ENCODE measurements around the gene C19orf25. TPM values are rescaled to one million over a fixed set of nuclear protein-coding genes. Genes with fewer than 3 reads are reported as not detected.

C19orf25 gene
- total and polyA plus RNA-seq, 2 of the 13 experiments (the other 11 are each of a cell fraction or from before 2014, with no cell fraction given), result 14.2 to 32.4 TPM

DNA sequence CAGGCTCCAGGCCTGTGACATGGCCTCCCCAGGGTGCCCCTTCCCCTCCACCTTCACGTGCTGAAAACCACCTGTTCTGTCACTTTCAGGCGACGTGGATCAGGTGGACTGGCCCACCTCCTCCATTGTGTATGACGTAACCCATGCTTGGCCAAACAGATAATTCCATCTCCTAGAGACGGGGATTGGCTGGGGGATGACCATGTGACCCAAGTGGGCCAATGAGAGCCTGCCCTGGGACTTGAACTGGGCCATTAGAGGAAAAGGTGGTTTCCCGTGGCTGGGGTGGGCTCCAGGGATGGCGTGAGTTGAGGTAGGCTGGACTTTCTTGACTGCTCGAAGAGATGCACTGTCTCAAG is 37.4 kb upstream of the C19orf25 start (continued):
- TF ChIP-seq CREB1 (IDR thresholded peaks at IDR 0.05), result peak; percentile 65
- TF ChIP-seq CREB1 (CRISPR knock-in tag; IDR thresholded peaks at IDR 0.05), result no peak
- TF ChIP-seq RFXAP (CRISPR knock-in tag; IDR thresholded peaks at IDR 0.05; ENCODE audit: borderline replicate concordance), result no peak
- no peak for TF ChIP-seq HMG20A (CRISPR knock-in tag; IDR thresholded peaks at IDR 0.05; ENCODE audit: borderline replicate concordance)
- TF ChIP-seq TRIM24 (CRISPR knock-in tag; IDR thresholded peaks at IDR 0.05), result no peak
- TF ChIP-seq, protein P1, sequence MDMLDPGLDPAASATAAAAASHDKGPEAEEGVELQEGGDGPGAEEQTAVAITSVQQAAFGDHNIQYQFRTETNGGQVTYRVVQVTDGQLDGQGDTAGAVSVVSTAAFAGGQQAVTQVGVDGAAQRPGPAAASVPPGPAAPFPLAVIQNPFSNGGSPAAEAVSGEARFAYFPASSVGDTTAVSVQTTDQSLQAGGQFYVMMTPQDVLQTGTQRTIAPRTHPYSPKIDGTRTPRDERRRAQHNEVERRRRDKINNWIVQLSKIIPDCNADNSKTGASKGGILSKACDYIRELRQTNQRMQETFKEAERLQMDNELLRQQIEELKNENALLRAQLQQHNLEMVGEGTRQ (IDR thresholded peaks at IDR 0.05; ENCODE audit: low read depth, low read length), result peak; percentile 52; the same call in 1 of the 2 replicates
- TF ChIP-seq, protein P1 (CRISPR knock-in tag; IDR thresholded peaks at IDR 0.05; ENCODE audit: borderline replicate concordance), result peak; percentile 78; the same call in 1 of the 2 replicates
- TF ChIP-seq MYC (CRISPR knock-in tag; IDR thresholded peaks at IDR 0.05; ENCODE audit: borderline replicate concordance), result no peak

DNA sequence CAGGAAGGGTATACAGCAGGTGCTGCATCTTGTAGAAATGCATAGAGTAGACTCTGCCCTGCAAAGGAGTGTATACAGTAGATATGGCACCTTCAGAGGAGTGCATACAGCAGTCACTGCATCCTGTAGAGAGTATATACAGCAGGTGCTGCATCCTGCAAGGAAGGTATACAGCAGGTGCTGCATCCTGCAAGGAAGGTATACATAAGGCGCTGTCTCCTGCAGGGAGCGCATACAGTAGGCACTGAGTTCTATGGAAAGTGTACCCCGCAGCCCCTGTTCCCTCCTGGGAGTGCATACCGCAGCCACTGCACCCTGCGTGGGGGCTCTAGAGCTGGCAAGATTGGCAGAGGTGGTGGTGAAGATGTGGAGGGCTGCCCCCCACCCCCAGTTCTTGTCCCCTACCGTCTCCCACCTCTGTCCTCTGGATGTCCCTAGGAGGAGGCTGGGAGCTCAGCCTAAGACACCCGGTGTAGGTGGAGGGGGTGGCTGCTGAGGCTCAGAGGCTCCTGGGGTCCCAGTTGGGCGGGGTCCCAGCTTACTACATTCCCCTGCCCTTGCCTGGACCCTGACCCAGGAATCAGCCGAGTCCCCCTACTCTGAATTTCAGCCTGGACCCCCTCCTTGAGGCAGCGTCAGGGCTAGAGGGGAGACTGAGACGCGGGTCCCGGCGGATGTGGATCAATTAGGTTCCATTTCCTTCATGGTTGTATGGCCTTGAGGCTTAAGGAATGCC is 36.1 kb upstream of the C19orf25 start:
- no peak for DNase-seq (ENCODE audit: low spot score)
- no peak for FAIRE-seq
- no peaks in the 10 kb centered on the region for H3K9me3 ChIP-seq (ENCODE audit: low read length)
- no peak overlapping the region for H3K4me2 ChIP-seq (ENCODE audit: low read depth, low read length)
- CTCF ChIA-PET (ENCODE audit: low intra/inter-chr PET ratio, low total read pairs), result no interaction called here
- no peak overlapping the region for H3K27ac ChIP-seq (ENCODE audit: extremely low read length, insufficient read depth, low read length)
- H3K4me3 ChIP-seq (replicated peaks in 1 of 3; ENCODE audit: insufficient read depth in 1 of 3, low read depth in 2 of 3, low read length in 3 of 3), result no peak overlapping the region
- H3K9ac ChIP-seq (ENCODE audit: insufficient read depth, low read depth, low read length), result no peak overlapping the region
- ATAC-seq, result no peak
- WGBS (ENCODE audit: low lambda C conversion rate), result 53% methylated on average over 4 of the region's 14 CpGs
- intact Hi-C loops (cut with micrococcal nuclease; ENCODE audit: unreplicated experiment) (no loop called here), in situ Hi-C loops (cut with HindIII; ENCODE audit: extremely low pct_ligation_motif_present, low pct_unique_long_range_greater_than_20kb) (loop anchor here (5.0 kb wide), 1 partner anchor 58 kb away; no protein-coding TSS in a partner anchor)
- H4K20me1 ChIP-seq (ENCODE audit: insufficient read depth, low read length), result no peaks in the 10 kb centered on the region
- H2AFZ ChIP-seq (ENCODE audit: low read length), result no peak overlapping the region
- POLR2A ChIA-PET, result no interaction called here
- no peaks in the 10 kb centered on the region for H3K79me2 ChIP-seq (ENCODE audit: insufficient read depth, low read length)
- H3K27me3 ChIP-seq (ENCODE audit: control insufficient read depth in 1 of 2, insufficient read depth in 2 of 2, low read length in 2 of 2), result peaks cover 0 to 21% of the 10 kb centered on the region in 2 experiments; a peak in 3 of 5 replicates
- peaks cover 30% of the 10 kb centered on the region for H3K4me1 ChIP-seq (ENCODE audit: insufficient read depth, low read length)
- TF ChIP-seq, protein P2, sequence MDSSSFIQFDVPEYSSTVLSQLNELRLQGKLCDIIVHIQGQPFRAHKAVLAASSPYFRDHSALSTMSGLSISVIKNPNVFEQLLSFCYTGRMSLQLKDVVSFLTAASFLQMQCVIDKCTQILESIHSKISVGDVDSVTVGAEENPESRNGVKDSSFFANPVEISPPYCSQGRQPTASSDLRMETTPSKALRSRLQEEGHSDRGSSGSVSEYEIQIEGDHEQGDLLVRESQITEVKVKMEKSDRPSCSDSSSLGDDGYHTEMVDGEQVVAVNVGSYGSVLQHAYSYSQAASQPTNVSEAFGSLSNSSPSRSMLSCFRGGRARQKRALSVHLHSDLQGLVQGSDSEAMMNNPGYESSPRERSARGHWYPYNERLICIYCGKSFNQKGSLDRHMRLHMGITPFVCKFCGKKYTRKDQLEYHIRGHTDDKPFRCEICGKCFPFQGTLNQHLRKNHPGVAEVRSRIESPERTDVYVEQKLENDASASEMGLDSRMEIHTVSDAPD (CRISPR knock-in tag; IDR thresholded peaks at IDR 0.05), result no peak
- peak; percentile 98 for TF ChIP-seq ZKSCAN8 (CRISPR knock-in tag; IDR thresholded peaks at IDR 0.05; ENCODE audit: borderline replicate concordance)
- TF ChIP-seq, protein P3, sequence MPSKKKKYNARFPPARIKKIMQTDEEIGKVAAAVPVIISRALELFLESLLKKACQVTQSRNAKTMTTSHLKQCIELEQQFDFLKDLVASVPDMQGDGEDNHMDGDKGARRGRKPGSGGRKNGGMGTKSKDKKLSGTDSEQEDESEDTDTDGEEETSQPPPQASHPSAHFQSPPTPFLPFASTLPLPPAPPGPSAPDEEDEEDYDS (CRISPR knock-in tag; IDR thresholded peaks at IDR 0.05), result no peak
- H3K36me3 ChIP-seq (replicated peaks in 1 of 2; ENCODE audit: control insufficient read depth in 1 of 2, insufficient read depth in 2 of 2, low read length in 2 of 2), result no peaks in the 10 kb centered on the region
- BruUV-seq (replicated peaks), result no TSS peak
